Kidney epithelial cell (primary cell): ENCODE results near the gene ARL6IP5. TPM values are rescaled to one million over a fixed set of nuclear protein-coding genes. Genes with fewer than 3 reads are reported as not detected.

ENCODE experiments used
- DNase-seq: peaks from one replicate; pipeline ENCODE4 v3.0.0-alpha.2; 2010; ENCODE audit warnings: low read depth
- H3K27me3 ChIP-seq: 2 replicates; pipeline ENCODE4 v1.6.0; 2011; ENCODE audit warnings: low read length; ENCODE audit not compliant: control insufficient read depth, insufficient read depth
- H3K36me3 ChIP-seq: 2 replicates; pipeline ENCODE4 v1.5.1; 2011; ENCODE audit warnings: low read length; ENCODE audit not compliant: control insufficient read depth, insufficient read depth
- H3K4me3 ChIP-seq: 2 replicates; pipeline ENCODE4 v1.5.1; 2011; ENCODE audit warnings: low read depth, mild to moderate bottlenecking, control low read depth, low read length
- CTCF ChIP-seq: IDR thresholded peaks from 2 replicates; pipeline ENCODE4 v1.5.1; 2011; ENCODE audit warnings: mild to moderate bottlenecking, moderate library complexity, low read length, control low read depth, inconsistent platforms; ENCODE audit not compliant: insufficient read depth, poor library complexity, severe bottlenecking
- total RNA-seq: library from RNA; depleted of rRNA; stranded (reverse); fragments of >200 nt; gene quantifications from 2 replicates; pipeline ENCODE4 v1.2.3, GENCODE V29; 2015

Gene ARL6IP5
- total RNA-seq, 1 donor from 2014 or later: 86.6 TPM

- DNase-seq: no peak
- no peaks in the 10 kb centered on the region for H3K27me3 ChIP-seq
- no peak for TF ChIP-seq CTCF
- no peak overlapping the region for H3K4me3 ChIP-seq
- H3K36me3 ChIP-seq: no peaks in the 10 kb centered on the region
These were observed 19.8 kb downstream of the ARL6IP5 start for GRCh38 chr3:69104586-69104985.

GRCh38 chr3:69105320-69105719 lies 20.6 kb downstream of the ARL6IP5 start:
- Histone ChIP-seq H3K27me3 (no peaks in the 10 kb centered on the region), H3K36me3 (no peaks in the 10 kb centered on the region), H3K4me3 (no peak overlapping the region)
- TF ChIP-seq CTCF: no peak
- DNase-seq: no peak

- DNase-seq: no peak
- Histone ChIP-seq H3K4me3 (no peak overlapping the region), H3K27me3 (no peaks in the 10 kb centered on the region), H3K36me3 (no peaks in the 10 kb centered on the region)
- no peak for TF ChIP-seq CTCF
These were observed 23.1 kb downstream of the ARL6IP5 start for GRCh38 chr3:69107841-69108240.

GRCh38 chr3:69108811-69109210 lies 24.1 kb downstream of the ARL6IP5 start:
- Histone ChIP-seq H3K36me3 (no peaks in the 10 kb centered on the region), H3K4me3 (no peak overlapping the region), H3K27me3 (no peaks in the 10 kb centered on the region)
- no peak for TF ChIP-seq CTCF
- no peak for DNase-seq

GRCh38 chr3:69110941-69111546 lies 26.3 kb downstream of the ARL6IP5 start:
- no peak overlapping the region for H3K4me3 ChIP-seq
- no peaks in the 10 kb centered on the region for H3K27me3 ChIP-seq
- H3K36me3 ChIP-seq: no peaks in the 10 kb centered on the region
- DNase-seq: no peak
- no peak for TF ChIP-seq CTCF

GRCh38 chr3:69113536-69113935 lies 28.8 kb downstream of the ARL6IP5 start:
- no peak overlapping the region for H3K4me3 ChIP-seq
- no peak for DNase-seq
- H3K36me3 ChIP-seq: no peaks in the 10 kb centered on the region
- TF ChIP-seq CTCF: no peak
- H3K27me3 ChIP-seq: no peaks in the 10 kb centered on the region
